ENCODE results near the gene CACNA2D3.

Gene CACNA2D3

GRCh38 chr3:54988838-54989630 lies 866.7 kb downstream of the CACNA2D3 start:
- no peak for DNase-seq

DNA sequence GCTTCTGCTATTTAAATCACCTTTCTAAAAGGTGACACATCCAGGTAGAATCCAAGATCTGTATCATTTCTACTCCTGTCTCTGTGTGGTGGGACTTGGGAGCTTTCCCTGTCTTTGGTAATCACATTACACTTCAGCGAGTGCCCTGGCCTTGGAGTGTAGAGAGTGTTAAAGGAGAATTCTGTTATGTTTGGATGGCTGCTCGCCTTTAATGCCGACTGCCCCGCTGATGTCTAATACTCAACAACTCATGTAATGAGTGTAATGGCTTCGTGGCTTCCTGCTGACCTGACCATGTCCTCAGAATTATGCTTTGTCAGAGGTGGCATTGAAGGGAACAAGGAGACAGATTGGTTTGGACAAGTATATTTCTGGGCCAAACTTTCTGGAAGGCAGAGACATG lies 871.8 kb downstream of the CACNA2D3 start:
- DNase-seq, result no peak

GRCh38 chr3:54999159-54999558 lies 876.8 kb downstream of the CACNA2D3 start:
- DNase-seq, result no peak

DNA sequence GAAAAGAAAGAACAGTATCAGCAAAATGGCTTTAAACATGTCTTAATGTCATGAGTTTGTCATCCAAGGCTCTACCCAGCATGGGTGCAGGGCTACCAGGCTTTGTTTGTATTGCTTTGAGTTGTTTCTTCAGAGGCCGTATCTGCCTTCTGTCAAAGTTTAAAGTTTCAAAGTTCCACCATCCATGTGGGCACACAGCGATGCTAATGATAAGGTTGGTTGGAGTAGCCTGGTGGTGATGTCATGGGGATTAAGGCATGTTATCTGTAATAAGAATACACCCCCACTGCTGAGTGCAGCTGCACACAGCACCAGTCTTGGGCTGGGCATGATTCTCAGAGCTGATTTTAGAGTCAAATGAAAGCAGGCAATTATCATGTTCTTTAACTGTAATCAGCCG lies 877.5 kb downstream of the CACNA2D3 start:
- DNase-seq, result no peak

DNA sequence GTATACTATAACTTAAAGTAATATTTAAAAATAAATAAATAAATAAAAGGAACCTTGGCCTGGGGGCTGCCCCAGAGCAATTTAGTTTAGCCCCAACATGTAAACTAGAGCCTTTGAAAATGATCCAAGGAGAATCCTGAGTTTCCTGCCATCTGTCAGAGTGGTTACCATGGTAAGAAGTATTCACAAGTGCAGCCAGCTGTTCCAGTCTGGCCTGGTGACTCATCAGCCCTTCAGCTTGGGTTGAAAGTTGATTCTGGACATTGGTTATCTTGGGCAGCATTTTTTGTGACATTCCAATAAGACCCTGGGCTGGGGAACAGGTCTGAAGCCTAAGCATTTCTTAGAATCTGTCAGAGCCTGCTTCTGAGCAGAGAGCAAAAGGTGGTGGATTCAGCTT lies 878.2 kb downstream of the CACNA2D3 start:
- peak; percentile 39 for DNase-seq

DNA sequence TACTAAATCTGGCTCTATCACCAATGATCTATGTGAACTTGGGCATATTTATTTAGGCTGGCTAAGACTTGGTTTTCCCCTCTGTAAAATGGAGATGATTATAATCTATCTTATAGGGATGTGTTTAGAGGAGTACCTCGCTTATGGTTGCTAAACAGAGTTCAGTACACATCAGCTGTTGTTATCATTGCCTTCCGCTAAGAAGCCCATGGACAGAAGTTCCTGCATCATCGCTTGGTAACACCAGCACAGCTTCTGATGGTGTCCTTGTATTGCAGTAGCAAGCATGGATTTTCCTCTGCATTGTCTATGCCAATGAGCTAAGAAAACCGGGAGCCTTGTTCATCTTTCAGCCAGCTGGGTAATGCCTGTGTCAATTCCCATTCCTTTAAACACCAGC lies 878.6 kb downstream of the CACNA2D3 start:
- no peak for DNase-seq

GRCh38 chr3:55002416-55002930 lies 880.1 kb downstream of the CACNA2D3 start:
- DNase-seq, result no peak

DNA sequence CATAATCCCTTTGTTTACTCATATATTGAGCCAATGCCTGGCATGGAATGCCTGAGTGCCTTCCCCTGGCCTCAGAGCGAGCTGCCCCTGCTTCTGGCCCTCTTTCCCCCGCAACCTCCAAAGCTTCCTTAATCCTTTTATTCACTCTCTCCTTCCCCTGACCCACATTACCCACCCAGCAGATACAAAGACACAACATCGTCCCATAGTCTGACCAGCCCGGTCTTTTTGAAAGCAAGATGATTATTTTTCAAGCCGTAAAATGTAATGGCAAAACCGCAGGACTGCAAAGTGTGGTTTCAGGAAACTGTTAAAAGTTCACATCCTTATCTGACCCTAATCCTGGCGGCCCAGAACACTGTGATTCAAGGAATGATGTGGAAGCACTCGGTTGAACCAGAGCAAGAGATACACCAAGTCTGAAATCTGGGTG lies 883.9 kb downstream of the CACNA2D3 start:
- DNase-seq, result no peak

DNA sequence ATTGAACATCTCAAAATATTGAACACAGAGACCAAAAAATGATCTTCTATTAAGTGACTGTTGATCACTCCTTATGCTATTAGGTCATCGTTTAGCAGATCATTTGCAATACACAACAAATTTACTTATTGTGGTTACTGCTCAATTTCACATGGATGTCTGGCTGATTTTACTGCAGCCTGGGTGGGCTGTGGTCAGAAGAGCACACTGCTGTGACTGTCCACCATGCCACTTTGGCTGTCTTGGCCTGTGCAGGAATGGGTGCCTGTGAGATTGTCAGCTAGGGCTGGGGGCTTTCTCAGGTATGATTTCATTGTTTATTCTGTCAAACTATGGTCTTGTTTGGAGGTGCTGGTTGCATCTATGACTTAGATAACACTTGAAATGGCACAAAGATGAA lies 885.6 kb downstream of the CACNA2D3 start:
- no peak for DNase-seq

- no peak for DNase-seq
Observed at GRCh38 chr3:55009372-55009771, 887.0 kb downstream of the CACNA2D3 start.

GRCh38 chr3:55012091-55012490 lies 889.7 kb downstream of the CACNA2D3 start:
- DNase-seq, result no peak

- no peak for DNase-seq
Observed at GRCh38 chr3:55013145-55013925, 891.0 kb downstream of the CACNA2D3 start.

DNA sequence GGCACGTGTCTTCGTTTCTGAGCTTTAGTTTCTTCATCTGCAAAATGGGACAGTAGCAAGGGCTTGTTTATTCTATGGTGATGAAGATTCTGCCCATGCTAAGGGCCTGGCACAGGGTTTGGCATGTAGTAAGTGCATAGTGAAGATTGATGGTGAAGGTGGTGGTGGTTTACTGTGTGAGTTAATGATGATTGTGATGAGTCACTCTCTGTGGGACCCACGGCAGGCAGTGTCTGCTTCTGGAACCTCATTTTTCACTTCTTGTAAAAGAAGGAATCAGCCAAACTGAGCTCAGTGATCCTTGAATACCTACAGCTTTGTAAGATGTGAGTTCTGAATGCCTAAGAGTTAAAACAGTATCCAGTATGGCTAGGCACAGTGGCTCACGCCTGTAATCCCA lies 891.7 kb downstream of the CACNA2D3 start:
- no peak for DNase-seq

DNA sequence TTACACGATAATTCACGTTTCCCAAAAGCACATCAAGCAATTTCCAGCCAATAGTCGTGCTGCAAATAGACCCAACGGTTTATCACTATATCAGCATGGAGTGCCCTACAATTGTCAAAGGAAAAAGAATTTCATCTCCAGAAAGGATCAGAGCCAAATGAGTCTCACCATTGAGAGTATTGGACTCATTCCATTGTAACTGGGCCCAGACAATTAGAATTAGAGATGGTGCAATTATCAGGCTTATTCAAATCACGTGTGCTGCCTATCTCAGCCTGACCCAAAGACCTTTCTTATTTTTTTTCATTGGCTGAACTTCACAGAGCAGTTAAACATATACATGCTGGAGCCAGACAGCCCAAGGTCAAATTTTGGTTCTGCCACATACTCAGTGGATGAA lies 892.6 kb downstream of the CACNA2D3 start:
- DNase-seq, result no peak

DNA sequence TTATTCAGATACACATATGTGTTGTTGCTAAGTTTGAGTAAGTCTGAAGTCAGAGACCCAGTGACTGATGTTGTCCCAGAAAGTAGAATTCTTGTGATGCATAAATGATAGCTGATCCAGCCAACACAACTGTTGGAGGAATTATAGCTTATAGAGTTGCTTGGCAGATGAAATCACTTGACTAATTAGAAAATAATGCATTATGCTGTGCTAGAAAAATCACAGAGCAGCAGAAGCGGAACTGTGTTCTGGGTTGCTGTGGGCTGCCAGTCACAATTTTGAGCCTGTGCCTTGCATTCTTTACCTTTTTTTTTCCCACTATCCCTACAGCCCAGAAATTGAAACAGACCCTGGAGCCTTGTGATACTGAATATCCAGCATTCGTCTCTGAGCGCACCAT lies 895.5 kb downstream of the CACNA2D3 start:
- DNase-seq, result no peak

DNA sequence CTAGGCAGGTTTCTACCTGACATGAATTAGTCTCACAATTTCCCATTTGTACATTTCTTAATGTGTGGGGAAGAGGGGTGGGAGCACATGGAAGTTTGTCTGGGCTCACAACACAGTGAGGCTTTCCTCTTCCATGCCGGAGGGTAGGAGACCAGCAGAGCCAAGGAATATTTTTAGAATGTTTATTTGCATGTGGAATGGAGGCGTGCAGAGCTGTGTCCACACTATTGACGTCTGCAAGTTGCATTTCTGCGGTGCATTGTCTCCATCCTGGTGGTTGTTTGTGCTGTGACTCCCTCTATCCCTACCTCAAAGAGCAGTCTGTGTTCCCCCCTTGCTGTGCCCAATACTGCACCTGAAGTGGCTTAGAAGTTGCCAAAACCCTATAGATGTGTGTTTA lies 908.6 kb downstream of the CACNA2D3 start:
- no peak for DNase-seq

DNA sequence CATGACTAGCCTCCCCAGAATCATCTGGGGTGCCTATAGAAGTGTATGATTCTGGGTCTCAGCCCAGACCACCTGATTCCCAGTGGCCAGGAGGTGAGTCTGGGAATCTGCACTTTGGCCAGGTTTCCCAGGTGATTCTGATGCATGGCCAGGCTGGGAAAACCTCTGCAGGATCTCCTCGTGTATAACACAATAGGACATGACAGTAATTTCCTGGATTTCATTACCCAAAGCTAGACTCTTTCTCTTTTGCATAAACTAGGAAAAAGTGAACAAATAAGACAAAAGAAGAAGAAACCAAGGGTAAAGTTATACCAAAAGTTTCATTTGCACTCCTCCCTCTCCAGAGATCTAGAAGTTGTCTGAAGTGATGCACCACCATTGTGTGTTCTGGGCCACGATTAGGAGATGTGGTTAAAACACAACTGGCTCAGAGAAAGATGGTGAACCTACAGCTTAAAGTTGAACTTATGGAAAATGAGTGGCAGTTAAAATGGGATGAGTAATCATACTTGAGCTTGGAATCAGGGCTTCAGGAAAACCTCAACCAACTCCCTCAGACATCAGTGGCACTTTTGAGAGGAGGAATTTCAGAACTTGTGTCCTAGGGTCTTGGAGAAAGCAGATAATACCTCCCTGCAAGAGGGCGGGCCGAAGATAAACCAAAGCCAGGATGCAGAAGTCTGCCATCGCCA lies 914.7 kb downstream of the CACNA2D3 start:
- no peak for DNase-seq

GRCh38 chr3:55042591-55042990 lies 920.2 kb downstream of the CACNA2D3 start:
- no peak for DNase-seq

GRCh38 chr3:55044486-55044885 lies 922.1 kb downstream of the CACNA2D3 start:
- DNase-seq, result no peak

DNA sequence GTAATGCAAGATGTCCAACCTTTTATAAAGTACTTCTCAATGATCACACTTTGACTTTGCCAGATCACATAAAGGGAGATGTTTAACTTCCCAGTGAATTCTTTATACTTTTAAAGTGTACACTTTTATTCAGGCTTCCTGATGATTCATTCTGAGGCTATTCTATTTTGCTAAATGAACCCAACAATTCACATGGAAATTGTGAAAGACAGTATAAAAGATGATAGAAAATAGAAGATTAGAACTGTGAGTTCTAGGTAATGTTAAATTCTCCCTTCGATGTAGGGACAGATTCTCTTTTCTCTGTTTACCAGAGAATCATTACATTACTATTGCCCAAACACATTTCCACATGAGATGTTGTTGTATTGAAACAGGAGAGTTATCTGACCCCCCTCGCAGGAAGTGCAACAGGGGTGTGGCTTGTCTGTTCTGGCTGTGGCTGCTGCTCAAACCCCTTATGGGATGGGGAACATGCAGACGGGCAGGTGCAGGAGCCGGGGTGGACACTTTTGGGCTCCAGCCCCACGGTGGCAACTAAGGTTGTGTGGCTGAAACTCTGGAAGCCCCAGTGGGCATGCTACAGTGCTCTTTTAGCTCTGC lies 936.8 kb downstream of the CACNA2D3 start:
- DNase-seq, result no peak

- no peak for DNase-seq
Observed at GRCh38 chr3:55060896-55061719, 938.8 kb downstream of the CACNA2D3 start.

DNA sequence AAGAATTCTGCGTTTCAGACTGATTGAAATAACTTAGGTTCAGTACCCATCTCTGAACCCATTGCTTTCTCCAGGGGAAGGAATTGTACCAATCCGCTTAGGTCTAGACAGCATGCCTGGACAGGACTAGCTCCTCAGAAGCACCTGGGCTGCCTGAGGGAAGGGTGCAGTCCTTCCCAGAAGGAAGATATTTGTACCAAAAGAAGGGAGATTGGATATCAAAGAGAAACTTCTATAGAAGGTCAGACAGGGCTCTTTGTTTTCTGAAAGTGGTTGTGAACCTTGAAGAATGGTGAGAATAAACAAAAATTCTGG lies 939.3 kb downstream of the CACNA2D3 start:
- no peak for DNase-seq
